K562 (cell line): Measurements from ENCODE around the gene TMEM181. TPM values are rescaled to one million over a fixed set of nuclear protein-coding genes. Genes with fewer than 3 reads are reported as not detected.
A peak's percentile ranks its signal among the peaks of the same experiment; 100 is the strongest.

Source experiments
- ATF3 ChIP-seq, 2 experiments: fragments of 450-650 bp in 1 of 2; sonication (generic) in 1 of 2; formaldehyde crosslinking in 1 of 2; IDR thresholded peaks in 1 of 2; conservative IDR thresholded peaks in 1 of 2; 2 replicates each; pipeline versions ENCODE4 v1.6.1 to v1.8.1; 2016 to 2023; ENCODE audit warnings: mild to moderate bottlenecking in 2 of 2, moderate library complexity in 2 of 2, inconsistent platforms in 1 of 2, missing genetic modification reagents in 1 of 2
- CTBP1 ChIP-seq: fragments of 450-650 bp; IDR thresholded peaks from 2 replicates; pipeline ENCODE4 v1.6.1; 2016; ENCODE audit warnings: borderline replicate concordance
- ETS2 ChIP-seq: IDR thresholded peaks from 2 replicates; pipeline ENCODE4 v1.6.1; 2016; ENCODE audit warnings: borderline replicate concordance, missing genetic modification characterization, mild to moderate bottlenecking, moderate library complexity, missing compliant biosample characterization; ENCODE audit not compliant: poor library complexity, severe bottlenecking
- KLF13 ChIP-seq: fragments of 450-650 bp; IDR thresholded peaks from 2 replicates; pipeline ENCODE4 v1.6.1; 2016; ENCODE audit warnings: missing genetic modification characterization, low read depth, mild to moderate bottlenecking, missing compliant biosample characterization, moderate library complexity, borderline replicate concordance
- NCOA1 ChIP-seq: fragments of 450-650 bp; IDR thresholded peaks from 2 replicates; pipeline ENCODE4 v1.6.1; 2016; ENCODE audit warnings: low read depth
- NFXL1 ChIP-seq: fragments of 450-650 bp; formaldehyde crosslinking; IDR thresholded peaks from 2 replicates; pipeline ENCODE4 v1.4.0; 2021; ENCODE audit warnings: mild to moderate bottlenecking
- SOX6 ChIP-seq: fragments of 450-650 bp; IDR thresholded peaks from 2 replicates; pipeline ENCODE4 v1.6.1; 2014; ENCODE audit warnings: mild to moderate bottlenecking
- SUPT5H ChIP-seq: fragments of 450-650 bp; IDR thresholded peaks from 2 replicates; pipeline ENCODE4 v1.6.1; 2016
- ZBTB34 ChIP-seq: fragments of 250-450 bp; sonication (Bioruptor Pico); IDR thresholded peaks from 2 replicates; pipeline ENCODE4 v1.8.0; 2021; ENCODE audit warnings: mild to moderate bottlenecking, moderate library complexity
- ZC3H8 ChIP-seq: fragments of 450-650 bp; IDR thresholded peaks from 2 replicates; pipeline ENCODE4 v1.6.1; 2017
- ZNF696 ChIP-seq: fragments of 250-450 bp; sonication (Bioruptor Pico); conservative IDR thresholded peaks from 2 replicates; pipeline ENCODE4 v1.4.0; 2020; ENCODE audit warnings: mild to moderate bottlenecking, moderate library complexity
- polyA plus RNA-seq, 8 experiments: library from polyadenylated mRNA; depleted of rRNA in 4 of 8; stranded (reverse) in 5 of 8; unstranded in 3 of 8; fragments of >200 nt; fragmentation: Nextera tagmentation in 2 of 8; fragmentation: Illumina TruSeq in 1 of 8; extraction: Ambion mirVana in 2 of 8; extraction: Trizol in 1 of 8; gene quantifications; 2 replicates each; pipeline versions ENCODE4 v1.2.1 to v1.2.3, GENCODE V29; 2011 to 2014; ENCODE audit warnings: inconsistent platforms in 1 of 8, missing spikeins in 1 of 8
- total RNA-seq, 7 experiments: library from RNA; depleted of rRNA in 6 of 7; stranded (reverse); fragments of >200 nt in 6 of 7; fragmentation: Illumina TruSeq in 2 of 7; extraction: Trizol in 2 of 7; gene quantifications; 2 replicates each; pipeline versions ENCODE4 v1.2.1 to v1.2.3, GENCODE V29; 2011 to 2021; ENCODE audit warnings: low replicate concordance in 1 of 7
- TF ChIP-seq, protein P1 (sequence below): fragments of 250-450 bp; sonication (Bioruptor Pico); IDR thresholded peaks from 2 replicates; pipeline ENCODE4 v1.8.0; 2021; ENCODE audit warnings: borderline replicate concordance, mild to moderate bottlenecking, moderate library complexity; ENCODE audit not compliant: poor library complexity, severe bottlenecking
- TF ChIP-seq, protein P2 (sequence below): fragments of 450-650 bp; IDR thresholded peaks from 2 replicates; pipeline ENCODE4 v1.7.0; 2016; ENCODE audit warnings: borderline replicate concordance
- TF ChIP-seq, protein P3 (sequence below): sonication (generic); formaldehyde crosslinking; IDR thresholded peaks from 2 replicates; pipeline ENCODE4 v1.8.0; 2022; ENCODE audit warnings: mild to moderate bottlenecking, missing genetic modification reagents
- TF ChIP-seq, protein P4 (sequence below): fragments of 250-450 bp; sonication (Bioruptor Pico); IDR thresholded peaks from 2 replicates; pipeline ENCODE4 v1.9.0; 2021; ENCODE audit warnings: mild to moderate bottlenecking, inconsistent platforms
- TF ChIP-seq, protein P5 (sequence below), 2 experiments: fragments of 250-450 bp in 1 of 2; fragments of 450-650 bp in 1 of 2; sonication (Bioruptor Pico) in 1 of 2; IDR thresholded peaks; 2 replicates each; pipeline versions ENCODE4 v1.6.1 to v1.8.0; 2016 to 2021; ENCODE audit warnings: mild to moderate bottlenecking in 2 of 2, moderate library complexity in 2 of 2, missing compliant biosample characterization in 1 of 2, missing genetic modification characterization in 1 of 2

Gene TMEM181
- total and polyA plus RNA-seq, 9 of the 15 experiments (the other 6 are each of a cell fraction or from before 2014, with no cell fraction given), result 5.6 to 27.2 (median 19.9) TPM

DNA sequence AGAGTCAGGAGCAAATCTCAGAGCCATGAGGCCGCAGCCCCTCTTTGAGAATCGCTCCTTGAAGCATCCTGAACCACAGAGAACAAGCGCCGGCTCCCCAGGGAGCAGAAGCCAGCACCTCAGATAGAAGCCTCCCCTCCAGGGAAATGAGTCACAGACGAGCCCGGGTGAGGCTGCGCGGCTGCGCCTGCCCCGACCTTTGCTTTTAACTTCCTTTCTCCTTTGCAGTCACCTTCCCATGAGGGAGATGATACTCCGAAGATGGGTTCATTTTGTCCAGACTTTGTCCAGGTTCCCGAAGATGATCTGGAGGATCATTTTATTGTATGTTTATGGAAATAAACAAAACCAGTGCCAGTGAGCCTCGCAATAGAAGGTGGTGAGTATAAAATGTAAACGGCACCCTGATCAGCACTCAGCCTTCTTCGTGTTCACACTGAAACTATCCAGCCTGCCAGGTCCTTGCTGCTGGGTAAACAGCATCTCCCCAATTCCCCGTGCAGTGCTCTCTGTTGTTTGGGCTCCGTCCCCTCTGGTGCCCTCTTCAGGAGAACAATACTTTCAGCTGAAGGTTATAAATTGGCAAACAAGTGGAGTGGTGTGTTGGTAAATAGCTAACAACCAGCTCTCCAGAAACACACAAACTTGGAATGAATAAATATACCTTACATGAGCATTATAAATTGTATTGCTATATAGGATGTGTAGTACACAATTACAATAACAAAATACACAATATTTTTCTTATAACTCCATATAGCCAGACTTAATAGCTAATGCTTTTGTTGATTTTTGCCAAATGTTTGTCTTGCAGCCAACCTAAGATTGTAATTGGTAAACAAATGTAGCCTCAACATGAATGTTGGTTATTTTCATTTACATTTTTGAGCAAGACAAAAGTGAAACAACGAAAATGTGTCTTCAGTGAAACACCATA, 41.4 kb upstream of the TMEM181 start (continued):
- TF ChIP-seq ATF3 (IDR thresholded peaks at IDR 0.05) (0 out of 2 replicates have a peak, but pooled peaks have one; percentile 31), ATF3 (CRISPR knock-in tag; conservative IDR thresholded peaks at IDR 0.05) (no peak), ZBTB34 (CRISPR knock-in tag) (no peak), CTBP1 (peak; percentile 73), ETS2 (tag) (no peak), ZNF696 (CRISPR knock-in tag) (no peak), ZC3H8 (no peak), NCOA1 (no peak), KLF13 (tag) (no peak), NFXL1 (CRISPR knock-in tag) (no peak), SOX6 (0 out of 2 replicates have a peak, but pooled peaks have one; percentile 43), SUPT5H (no peak)
- TF ChIP-seq, protein P1, sequence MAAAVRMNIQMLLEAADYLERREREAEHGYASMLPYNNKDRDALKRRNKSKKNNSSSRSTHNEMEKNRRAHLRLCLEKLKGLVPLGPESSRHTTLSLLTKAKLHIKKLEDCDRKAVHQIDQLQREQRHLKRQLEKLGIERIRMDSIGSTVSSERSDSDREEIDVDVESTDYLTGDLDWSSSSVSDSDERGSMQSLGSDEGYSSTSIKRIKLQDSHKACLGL, result no peak
- TF ChIP-seq, protein P2, sequence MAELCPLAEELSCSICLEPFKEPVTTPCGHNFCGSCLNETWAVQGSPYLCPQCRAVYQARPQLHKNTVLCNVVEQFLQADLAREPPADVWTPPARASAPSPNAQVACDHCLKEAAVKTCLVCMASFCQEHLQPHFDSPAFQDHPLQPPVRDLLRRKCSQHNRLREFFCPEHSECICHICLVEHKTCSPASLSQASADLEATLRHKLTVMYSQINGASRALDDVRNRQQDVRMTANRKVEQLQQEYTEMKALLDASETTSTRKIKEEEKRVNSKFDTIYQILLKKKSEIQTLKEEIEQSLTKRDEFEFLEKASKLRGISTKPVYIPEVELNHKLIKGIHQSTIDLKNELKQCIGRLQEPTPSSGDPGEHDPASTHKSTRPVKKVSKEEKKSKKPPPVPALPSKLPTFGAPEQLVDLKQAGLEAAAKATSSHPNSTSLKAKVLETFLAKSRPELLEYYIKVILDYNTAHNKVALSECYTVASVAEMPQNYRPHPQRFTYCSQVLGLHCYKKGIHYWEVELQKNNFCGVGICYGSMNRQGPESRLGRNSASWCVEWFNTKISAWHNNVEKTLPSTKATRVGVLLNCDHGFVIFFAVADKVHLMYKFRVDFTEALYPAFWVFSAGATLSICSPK, result no peak
- TF ChIP-seq, protein P3, sequence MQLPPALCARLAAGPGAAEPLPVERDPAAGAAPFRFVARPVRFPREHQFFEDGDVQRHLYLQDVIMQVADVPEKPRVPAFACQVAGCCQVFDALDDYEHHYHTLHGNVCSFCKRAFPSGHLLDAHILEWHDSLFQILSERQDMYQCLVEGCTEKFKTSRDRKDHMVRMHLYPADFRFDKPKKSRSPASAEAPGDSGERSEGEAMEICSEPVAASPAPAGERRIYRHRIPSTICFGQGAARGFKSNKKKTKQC (CRISPR knock-in tag), result no peak
- TF ChIP-seq, protein P4, sequence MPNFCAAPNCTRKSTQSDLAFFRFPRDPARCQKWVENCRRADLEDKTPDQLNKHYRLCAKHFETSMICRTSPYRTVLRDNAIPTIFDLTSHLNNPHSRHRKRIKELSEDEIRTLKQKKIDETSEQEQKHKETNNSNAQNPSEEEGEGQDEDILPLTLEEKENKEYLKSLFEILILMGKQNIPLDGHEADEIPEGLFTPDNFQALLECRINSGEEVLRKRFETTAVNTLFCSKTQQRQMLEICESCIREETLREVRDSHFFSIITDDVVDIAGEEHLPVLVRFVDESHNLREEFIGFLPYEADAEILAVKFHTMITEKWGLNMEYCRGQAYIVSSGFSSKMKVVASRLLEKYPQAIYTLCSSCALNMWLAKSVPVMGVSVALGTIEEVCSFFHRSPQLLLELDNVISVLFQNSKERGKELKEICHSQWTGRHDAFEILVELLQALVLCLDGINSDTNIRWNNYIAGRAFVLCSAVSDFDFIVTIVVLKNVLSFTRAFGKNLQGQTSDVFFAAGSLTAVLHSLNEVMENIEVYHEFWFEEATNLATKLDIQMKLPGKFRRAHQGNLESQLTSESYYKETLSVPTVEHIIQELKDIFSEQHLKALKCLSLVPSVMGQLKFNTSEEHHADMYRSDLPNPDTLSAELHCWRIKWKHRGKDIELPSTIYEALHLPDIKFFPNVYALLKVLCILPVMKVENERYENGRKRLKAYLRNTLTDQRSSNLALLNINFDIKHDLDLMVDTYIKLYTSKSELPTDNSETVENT (CRISPR knock-in tag), result no peak
- TF ChIP-seq, protein P5, sequence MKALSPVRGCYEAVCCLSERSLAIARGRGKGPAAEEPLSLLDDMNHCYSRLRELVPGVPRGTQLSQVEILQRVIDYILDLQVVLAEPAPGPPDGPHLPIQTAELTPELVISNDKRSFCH (CRISPR knock-in tag; IDR thresholded peaks at IDR 0.05), result no peak
- TF ChIP-seq, protein P5 (tag; IDR thresholded peaks at IDR 0.05), result no peak
